HG02943 (cell line): Measurements from ENCODE around the gene THUMPD3.
A peak's percentile ranks its signal among the peaks of the same experiment; 100 is the strongest.

Source experiments
- ATAC-seq: cut with Tn5 transposase; IDR thresholded peaks from one replicate; pipeline ENCODE4 v1.9.1; 2021; ENCODE audit warnings: mild to moderate bottlenecking, low read depth, moderate library complexity; ENCODE audit not compliant: unreplicated experiment

THUMPD3 gene

GRCh38 chr3:9352917-9353752, 9.7 kb upstream of the THUMPD3 start:
- ATAC-seq = no peak

- no peak for ATAC-seq
Measured at GRCh38 chr3:9361691-9362388, 1.0 kb upstream of the THUMPD3 start.

- ATAC-seq = no peak
Measured at GRCh38 chr3:9369508-9369907, 6.7 kb downstream of the THUMPD3 start.

GRCh38 chr3:9373465-9373864, 10.6 kb downstream of the THUMPD3 start:
- ATAC-seq = no peak

GRCh38 chr3:9377981-9378380, 15.1 kb downstream of the THUMPD3 start:
- no peak for ATAC-seq

GRCh38 chr3:9379327-9379726, 16.5 kb downstream of the THUMPD3 start:
- ATAC-seq = no peak

GRCh38 chr3:9380014-9380413, 17.2 kb downstream of the THUMPD3 start:
- ATAC-seq = no peak

- no peak for ATAC-seq
Measured at GRCh38 chr3:9384141-9384828, 21.4 kb downstream of the THUMPD3 start.

GRCh38 chr3:9385187-9386077, 22.6 kb downstream of the THUMPD3 start:
- no peak for ATAC-seq

GRCh38 chr3:9386078-9386459, 23.2 kb downstream of the THUMPD3 start:
- no peak for ATAC-seq

- ATAC-seq = no peak
Measured at GRCh38 chr3:9386501-9387321, 23.9 kb downstream of the THUMPD3 start.

- no peak for ATAC-seq
Measured at GRCh38 chr3:9387322-9387655, 24.4 kb downstream of the THUMPD3 start.

GRCh38 chr3:9388142-9388541, 25.3 kb downstream of the THUMPD3 start:
- ATAC-seq = no peak

- ATAC-seq = no peak
Measured at GRCh38 chr3:9388562-9389272, 25.9 kb downstream of the THUMPD3 start.

GRCh38 chr3:9390265-9390888, 27.5 kb downstream of the THUMPD3 start:
- ATAC-seq = no peak

GRCh38 chr3:9392041-9392440, 29.2 kb downstream of the THUMPD3 start:
- no peak for ATAC-seq

GRCh38 chr3:9395570-9396300, 32.9 kb downstream of the THUMPD3 start:
- ATAC-seq = no peak

- peak; percentile 30 for ATAC-seq
Measured at GRCh38 chr3:9396301-9396631, 33.4 kb downstream of the THUMPD3 start.
